ENCODE results near the gene CHCHD6. TPM values are rescaled to one million over a fixed set of nuclear protein-coding genes. Genes with fewer than 3 reads are reported as not detected.
"Not testable (repeated sequence)": the region's sequence is repeated elsewhere in the genome, so short reads cannot be mapped to it uniquely, and the experiment has no call there.

CHCHD6 gene
- total RNA-seq, 1 donor, result 9.1 TPM

- DNase-seq (ENCODE audit: low read depth), result no peak
- no peak overlapping the region for H3K4me3 ChIP-seq (ENCODE audit: low read depth, low read length)
- no peak for TF ChIP-seq CTCF (IDR thresholded peaks at IDR 0.05; ENCODE audit: insufficient read depth, low read depth, low read length)
Observed at GRCh38 chr3:126792998-126793397, 89.0 kb downstream of the CHCHD6 start.

GRCh38 chr3:126797563-126797962, 93.5 kb downstream of the CHCHD6 start:
- H3K4me3 ChIP-seq (ENCODE audit: low read depth, low read length), result no peak overlapping the region
- TF ChIP-seq CTCF (IDR thresholded peaks at IDR 0.05; ENCODE audit: insufficient read depth, low read depth, low read length), result no peak
- no peak for DNase-seq (ENCODE audit: low read depth)

GRCh38 chr3:126798521-126798920, 94.5 kb downstream of the CHCHD6 start:
- DNase-seq (ENCODE audit: low read depth), result no peak
- H3K4me3 ChIP-seq (ENCODE audit: low read depth, low read length), result no peak overlapping the region
- no peak for TF ChIP-seq CTCF (IDR thresholded peaks at IDR 0.05; ENCODE audit: insufficient read depth, low read depth, low read length)

GRCh38 chr3:126799099-126799498, 95.1 kb downstream of the CHCHD6 start:
- DNase-seq (ENCODE audit: low read depth), result no peak
- no peak overlapping the region for H3K4me3 ChIP-seq (ENCODE audit: low read depth, low read length)
- TF ChIP-seq CTCF (IDR thresholded peaks at IDR 0.05; ENCODE audit: insufficient read depth, low read depth, low read length), result no peak

- H3K4me3 ChIP-seq (ENCODE audit: low read depth, low read length); DNase-seq (ENCODE audit: low read depth): not testable (repeated sequence)
Observed at GRCh38 chr3:126801312-126801711, 97.3 kb downstream of the CHCHD6 start.

GRCh38 chr3:126807795-126808194, 103.8 kb downstream of the CHCHD6 start:
- no peak for TF ChIP-seq CTCF (IDR thresholded peaks at IDR 0.05; ENCODE audit: insufficient read depth, low read depth, low read length)
- H3K4me3 ChIP-seq (ENCODE audit: low read depth, low read length), result no peak overlapping the region
- DNase-seq (ENCODE audit: low read depth), result peak; percentile 56

- no peak for TF ChIP-seq CTCF (IDR thresholded peaks at IDR 0.05; ENCODE audit: insufficient read depth, low read depth, low read length)
- no peak overlapping the region for H3K4me3 ChIP-seq (ENCODE audit: low read depth, low read length)
- peak; percentile 59 for DNase-seq (ENCODE audit: low read depth)
Observed at GRCh38 chr3:126811530-126811929, 107.5 kb downstream of the CHCHD6 start.

Measured in fibroblast of villous mesenchyme (primary cell).